Measurements from ENCODE around the gene PAPOLA. TPM values are rescaled to one million over a fixed set of nuclear protein-coding genes. Genes with fewer than 3 reads are reported as not detected.

PAPOLA gene
- total and polyA plus RNA-seq, 2 donors (not counting 1 experiment from before 2014, with no cell fraction given): 104 to 324 TPM

GRCh38 chr14:96574633-96575632 is 72.8 kb downstream of the PAPOLA start:
- H3K27ac Mint-ChIP-seq: no peak overlapping the region
- Histone ChIP-seq H3K9ac (ENCODE audit: low read length) (no peak overlapping the region), H2AFZ (ENCODE audit: insufficient read depth, low read depth, low read length, poor library complexity, severe bottlenecking) (no peak overlapping the region), H4K20me1 (ENCODE audit: control insufficient read depth, insufficient read depth, low read length, poor library complexity, severe bottlenecking) (peaks cover 3% of the 10 kb centered on the region), H3K27ac (ENCODE audit: low read length in 2 of 2) (no peak overlapping the region), H3K79me2 (ENCODE audit: control insufficient read depth, insufficient read depth, low read length) (no peaks in the 10 kb centered on the region), H3K4me1 (ENCODE audit: control insufficient read depth in 2 of 2, insufficient read depth in 2 of 2, low read length in 2 of 2) (peaks cover 10 to 11% of the 10 kb centered on the region in 2 donors), H3K4me2 (replicated peaks; ENCODE audit: low read depth, low read length, poor library complexity, severe bottlenecking) (no peak overlapping the region), H3K9me3 (ENCODE audit: control extremely low read depth in 1 of 3, control insufficient read depth in 2 of 3, insufficient read depth in 1 of 3, low read length in 2 of 3) (no peaks in the 10 kb centered on the region), H3K27me3 (replicated peaks in 1 of 4; ENCODE audit: control extremely low read depth in 1 of 4, control insufficient read depth in 3 of 4, insufficient read depth in 4 of 4, low read length in 3 of 4) (no peaks in the 10 kb centered on the region), H3K4me3 (ENCODE audit: control extremely low read depth in 1 of 5, extremely low read depth in 1 of 5, insufficient read depth in 1 of 5, low read depth in 2 of 5, low read length in 4 of 5) (no peak overlapping the region), H3K36me3 (replicated peaks in 1 of 2; ENCODE audit: control extremely low read depth in 1 of 2, control insufficient read depth in 1 of 2, extremely low read depth in 1 of 2, insufficient read depth in 2 of 2, low read length in 1 of 2) (peaks cover 0 to 19% of the 10 kb centered on the region in 2 experiments)
- 60% methylated on average over 1 of the region's 6 CpGs for WGBS (ENCODE audit: insufficient coverage)
- ChIA-PET POLR2A (no interaction called here), CTCF (interaction anchor here (1.2 kb wide), 1 partner anchor 9 kb away, joined by 3 read pairs; no protein-coding TSS in a partner anchor)
- no peak for TF ChIP-seq EZH2 (IDR thresholded peaks at IDR 0.05; ENCODE audit: borderline replicate concordance, insufficient read depth, low read depth, low read length, poor library complexity, severe bottlenecking)
- no peak for TF ChIP-seq CTCF (IDR thresholded peaks at IDR 0.05)
- no peak for ATAC-seq (ENCODE audit: low read depth)
- intact Hi-C loops (cut with micrococcal nuclease): no loop called here
- H3K4me1 Mint-ChIP-seq: peaks cover 22% of the 10 kb centered on the region
- no peak overlapping the region for H3K4me3 Mint-ChIP-seq
- no peaks in the 10 kb centered on the region for H3K9me3 Mint-ChIP-seq (ENCODE audit: insufficient read depth)
- no peak for DNase-seq
- H3K27me3 Mint-ChIP-seq: no peaks in the 10 kb centered on the region

GRCh38 chr14:96576359-96576758 is 74.2 kb downstream of the PAPOLA start:
- no peaks in the 10 kb centered on the region for H3K9me3 Mint-ChIP-seq (ENCODE audit: insufficient read depth)
- TF ChIP-seq CTCF (IDR thresholded peaks at IDR 0.05): no peak
- no peak for TF ChIP-seq EZH2 (IDR thresholded peaks at IDR 0.05; ENCODE audit: borderline replicate concordance, insufficient read depth, low read depth, low read length, poor library complexity, severe bottlenecking)
- H4K20me1 ChIP-seq (ENCODE audit: control insufficient read depth, insufficient read depth, low read length, poor library complexity, severe bottlenecking): no peaks in the 10 kb centered on the region
- H3K9ac ChIP-seq (ENCODE audit: low read length): no peak overlapping the region
- ChIA-PET CTCF (no interaction called here), POLR2A (no interaction called here)
- peaks cover 10 to 11% of the 10 kb centered on the region in 2 donors for H3K4me1 ChIP-seq (ENCODE audit: control insufficient read depth in 2 of 2, insufficient read depth in 2 of 2, low read length in 2 of 2)
- ATAC-seq (ENCODE audit: low read depth): no peak
- H3K27ac Mint-ChIP-seq: no peak overlapping the region
- WGBS (ENCODE audit: insufficient coverage): 16% methylated on average over 3 of the region's 6 CpGs
- H3K27me3 Mint-ChIP-seq: no peaks in the 10 kb centered on the region
- H3K9me3 ChIP-seq (ENCODE audit: control extremely low read depth in 1 of 3, control insufficient read depth in 2 of 3, insufficient read depth in 1 of 3, low read length in 2 of 3): no peaks in the 10 kb centered on the region
- no peak overlapping the region for H2AFZ ChIP-seq (ENCODE audit: insufficient read depth, low read depth, low read length, poor library complexity, severe bottlenecking)
- no peaks in the 10 kb centered on the region for H3K79me2 ChIP-seq (ENCODE audit: control insufficient read depth, insufficient read depth, low read length)
- peaks cover 0 to 10% of the 10 kb centered on the region in 2 experiments for H3K36me3 ChIP-seq (replicated peaks in 1 of 2; ENCODE audit: control extremely low read depth in 1 of 2, control insufficient read depth in 1 of 2, extremely low read depth in 1 of 2, insufficient read depth in 2 of 2, low read length in 1 of 2)
- no peak overlapping the region for H3K4me3 ChIP-seq (ENCODE audit: control extremely low read depth in 1 of 5, extremely low read depth in 1 of 5, insufficient read depth in 1 of 5, low read depth in 2 of 5, low read length in 4 of 5)
- intact Hi-C loops (cut with micrococcal nuclease): no loop called here
- DNase-seq: no peak
- H3K4me1 Mint-ChIP-seq: peaks cover 22% of the 10 kb centered on the region
- no peak overlapping the region for H3K4me3 Mint-ChIP-seq
- peak overlapping the region; percentile 6 to 46 for H3K27ac ChIP-seq (ENCODE audit: low read length in 2 of 2)
- no peaks in the 10 kb centered on the region for H3K27me3 ChIP-seq (replicated peaks in 1 of 4; ENCODE audit: control extremely low read depth in 1 of 4, control insufficient read depth in 3 of 4, insufficient read depth in 4 of 4, low read length in 3 of 4)
- peak overlapping the region; percentile 16 for H3K4me2 ChIP-seq (replicated peaks; ENCODE audit: low read depth, low read length, poor library complexity, severe bottlenecking)
